Measurements from ENCODE around the gene DCAF5. TPM values are rescaled to one million over a fixed set of nuclear protein-coding genes. Genes with fewer than 3 reads are reported as not detected.
"Not testable (repeated sequence)": the region's sequence is repeated elsewhere in the genome, so short reads cannot be mapped to it uniquely, and the experiment has no call there.

DCAF5 gene
- total RNA-seq, 1 donor from 2014 or later: 67.8 TPM

DNA sequence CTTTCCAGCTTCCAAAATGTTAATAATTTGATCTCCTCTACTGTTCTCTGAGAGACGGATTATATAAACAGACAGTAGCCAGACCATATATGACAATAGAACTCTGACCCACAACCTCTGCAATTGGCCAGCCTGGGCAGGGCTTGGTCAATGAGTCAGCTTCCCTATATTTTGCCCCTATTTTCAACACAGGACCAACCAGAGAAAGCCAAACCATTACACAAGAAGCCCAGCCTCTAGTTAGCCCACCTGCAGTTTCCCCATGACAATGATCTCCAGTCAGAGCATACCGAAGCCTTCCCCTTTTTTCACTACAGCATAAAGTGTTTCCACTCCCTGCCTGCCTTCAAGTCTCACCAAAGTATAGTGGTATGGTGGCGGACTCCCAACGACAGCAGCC, 30.8 kb upstream of the DCAF5 start:
- H3K27ac ChIP-seq: no peak overlapping the region
- no peak overlapping the region for H3K4me3 ChIP-seq
- H3K4me1 ChIP-seq: no peaks in the 10 kb centered on the region
- DNase-seq (ENCODE audit: low spot score in 2 of 2): no peak
- TF ChIP-seq, protein P1, sequence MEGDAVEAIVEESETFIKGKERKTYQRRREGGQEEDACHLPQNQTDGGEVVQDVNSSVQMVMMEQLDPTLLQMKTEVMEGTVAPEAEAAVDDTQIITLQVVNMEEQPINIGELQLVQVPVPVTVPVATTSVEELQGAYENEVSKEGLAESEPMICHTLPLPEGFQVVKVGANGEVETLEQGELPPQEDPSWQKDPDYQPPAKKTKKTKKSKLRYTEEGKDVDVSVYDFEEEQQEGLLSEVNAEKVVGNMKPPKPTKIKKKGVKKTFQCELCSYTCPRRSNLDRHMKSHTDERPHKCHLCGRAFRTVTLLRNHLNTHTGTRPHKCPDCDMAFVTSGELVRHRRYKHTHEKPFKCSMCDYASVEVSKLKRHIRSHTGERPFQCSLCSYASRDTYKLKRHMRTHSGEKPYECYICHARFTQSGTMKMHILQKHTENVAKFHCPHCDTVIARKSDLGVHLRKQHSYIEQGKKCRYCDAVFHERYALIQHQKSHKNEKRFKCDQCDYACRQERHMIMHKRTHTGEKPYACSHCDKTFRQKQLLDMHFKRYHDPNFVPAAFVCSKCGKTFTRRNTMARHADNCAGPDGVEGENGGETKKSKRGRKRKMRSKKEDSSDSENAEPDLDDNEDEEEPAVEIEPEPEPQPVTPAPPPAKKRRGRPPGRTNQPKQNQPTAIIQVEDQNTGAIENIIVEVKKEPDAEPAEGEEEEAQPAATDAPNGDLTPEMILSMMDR (IDR thresholded peaks at IDR 0.05): no peak
- intact Hi-C loops (cut with DNase I): no loop called here
- H3K36me3 ChIP-seq: no peaks in the 10 kb centered on the region
- H3K27me3 ChIP-seq: no peaks in the 10 kb centered on the region
- H3K9me3 ChIP-seq: no peaks in the 10 kb centered on the region

DNA sequence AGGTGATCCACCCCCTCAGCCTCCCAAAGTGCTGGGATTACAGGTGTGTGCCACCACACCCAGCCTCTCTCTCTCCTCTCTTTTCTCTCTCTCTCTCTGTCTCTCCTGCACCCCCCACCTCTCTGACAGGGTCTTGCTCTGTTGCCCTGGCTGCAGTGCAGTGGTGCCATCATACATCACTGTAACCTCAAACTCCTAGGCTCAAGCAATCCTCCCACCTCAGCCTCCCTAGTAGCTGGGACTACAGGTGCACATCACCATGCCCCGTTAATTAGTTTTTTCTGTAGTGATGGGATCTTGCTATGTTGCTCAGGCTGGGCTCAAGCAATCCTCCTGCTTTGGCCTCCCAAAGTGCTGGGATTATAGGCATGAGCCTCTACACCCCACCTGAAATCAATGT, 29.7 kb upstream of the DCAF5 start:
- H3K27ac ChIP-seq; H3K4me3 ChIP-seq; H3K27me3 ChIP-seq; H3K9me3 ChIP-seq; DNase-seq (ENCODE audit: low spot score in 2 of 2); H3K36me3 ChIP-seq; H3K4me1 ChIP-seq; intact Hi-C loops (cut with DNase I): not testable (repeated sequence)

DNA sequence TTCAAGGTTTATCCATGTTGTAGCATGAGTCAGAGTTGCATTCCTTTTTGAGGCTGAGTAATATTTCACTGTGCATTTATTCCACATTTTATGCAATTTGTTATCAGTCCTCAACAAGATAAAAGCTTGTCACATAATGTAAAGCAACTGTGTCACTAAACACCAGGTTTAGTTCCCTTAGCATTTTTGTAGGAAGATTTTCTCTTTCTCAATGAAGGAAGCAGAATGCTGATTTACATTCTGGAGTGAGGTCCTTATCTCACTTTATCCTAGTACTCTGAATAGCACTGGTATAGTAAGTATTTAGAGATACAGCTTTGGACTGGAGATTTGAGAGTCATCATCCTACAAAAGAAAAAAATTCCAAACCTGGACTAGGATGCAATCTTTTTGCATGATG, 28.6 kb upstream of the DCAF5 start:
- H3K27ac ChIP-seq: no peak overlapping the region
- no peaks in the 10 kb centered on the region for H3K4me1 ChIP-seq
- TF ChIP-seq, protein P1 (IDR thresholded peaks at IDR 0.05): no peak
- H3K4me3 ChIP-seq: no peak overlapping the region
- DNase-seq (ENCODE audit: low spot score in 2 of 2): no peak
- H3K36me3 ChIP-seq: no peaks in the 10 kb centered on the region
- H3K27me3 ChIP-seq: no peaks in the 10 kb centered on the region
- no peaks in the 10 kb centered on the region for H3K9me3 ChIP-seq
- intact Hi-C loops (cut with DNase I): no loop called here

DNA sequence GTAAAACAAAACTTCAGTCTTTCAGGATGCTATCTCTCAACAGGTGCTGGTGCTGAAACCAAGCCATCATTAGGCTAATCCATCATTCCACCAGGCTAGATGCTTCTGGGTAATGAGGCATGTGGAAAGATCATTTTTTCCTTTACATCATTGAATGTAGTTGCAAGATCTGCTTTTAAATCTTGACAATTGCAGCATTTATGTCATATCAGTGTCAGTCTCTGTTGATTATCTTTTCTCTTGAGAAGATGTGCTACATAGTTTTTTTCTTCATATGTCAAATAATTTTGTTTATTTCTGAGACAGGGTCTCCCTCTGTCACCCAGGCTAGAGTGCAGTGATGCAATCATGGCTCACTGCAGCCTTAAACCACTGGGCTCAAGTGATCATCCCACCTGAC, 22.2 kb upstream of the DCAF5 start:
- no peaks in the 10 kb centered on the region for H3K4me1 ChIP-seq
- no peak overlapping the region for H3K4me3 ChIP-seq
- H3K27ac ChIP-seq: no peak overlapping the region
- no peaks in the 10 kb centered on the region for H3K9me3 ChIP-seq
- intact Hi-C loops (cut with DNase I): no loop called here
- TF ChIP-seq, protein P1 (IDR thresholded peaks at IDR 0.05): no peak
- DNase-seq (ENCODE audit: low spot score in 2 of 2): no peak
- H3K27me3 ChIP-seq: no peaks in the 10 kb centered on the region
- no peaks in the 10 kb centered on the region for H3K36me3 ChIP-seq

DNA sequence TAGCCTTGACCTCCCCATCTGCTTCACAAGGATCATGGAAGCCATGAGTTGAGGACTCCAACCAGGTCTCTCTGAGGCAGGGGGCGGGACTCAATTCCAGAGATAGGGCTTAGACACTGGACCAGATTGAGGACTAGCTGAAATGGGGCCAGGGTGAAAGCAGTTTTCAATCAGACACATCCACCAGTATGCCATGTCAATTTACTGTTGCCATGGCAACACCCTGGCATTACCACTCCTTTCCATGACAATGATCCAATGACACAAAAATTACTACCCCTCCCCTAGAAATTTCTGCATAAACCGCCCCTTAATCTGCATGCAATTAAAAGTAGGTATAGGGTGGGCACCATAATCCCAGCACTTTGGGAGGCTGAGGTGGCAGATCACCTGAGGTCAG, 18.6 kb upstream of the DCAF5 start:
- Histone ChIP-seq H3K27me3 (no peaks in the 10 kb centered on the region), H3K27ac (no peak overlapping the region), H3K9me3 (no peaks in the 10 kb centered on the region), H3K4me1 (no peaks in the 10 kb centered on the region), H3K4me3 (no peak overlapping the region), H3K36me3 (no peaks in the 10 kb centered on the region)
- TF ChIP-seq, protein P1 (IDR thresholded peaks at IDR 0.05): no peak
- no peak for DNase-seq (ENCODE audit: low spot score in 2 of 2)
- intact Hi-C loops (cut with DNase I): no loop called here

DNA sequence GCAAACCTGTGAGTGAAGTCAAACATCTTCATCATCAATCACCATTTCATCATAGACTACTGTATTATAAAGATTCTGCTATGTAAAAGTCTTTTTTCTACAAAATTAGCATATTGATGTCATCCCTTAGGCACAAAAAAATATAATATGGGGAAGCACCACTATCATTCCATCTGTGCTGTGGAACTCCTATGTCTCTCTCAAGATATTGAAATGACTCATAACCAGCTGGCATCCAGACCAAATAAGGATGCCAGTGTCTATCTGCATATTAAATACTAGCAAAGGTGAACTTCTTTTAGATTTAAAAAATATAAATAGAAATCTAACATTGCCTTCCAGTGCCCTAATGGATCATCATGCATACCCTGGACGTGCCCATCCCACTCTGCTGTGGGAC, 17.9 kb upstream of the DCAF5 start:
- H3K27me3 ChIP-seq: no peaks in the 10 kb centered on the region
- no peak overlapping the region for H3K4me3 ChIP-seq
- H3K27ac ChIP-seq: no peak overlapping the region
- H3K4me1 ChIP-seq: no peaks in the 10 kb centered on the region
- intact Hi-C loops (cut with DNase I): no loop called here
- TF ChIP-seq, protein P1 (IDR thresholded peaks at IDR 0.05): no peak
- no peaks in the 10 kb centered on the region for H3K36me3 ChIP-seq
- H3K9me3 ChIP-seq: no peaks in the 10 kb centered on the region
- no peak for DNase-seq (ENCODE audit: low spot score in 2 of 2)

DNA sequence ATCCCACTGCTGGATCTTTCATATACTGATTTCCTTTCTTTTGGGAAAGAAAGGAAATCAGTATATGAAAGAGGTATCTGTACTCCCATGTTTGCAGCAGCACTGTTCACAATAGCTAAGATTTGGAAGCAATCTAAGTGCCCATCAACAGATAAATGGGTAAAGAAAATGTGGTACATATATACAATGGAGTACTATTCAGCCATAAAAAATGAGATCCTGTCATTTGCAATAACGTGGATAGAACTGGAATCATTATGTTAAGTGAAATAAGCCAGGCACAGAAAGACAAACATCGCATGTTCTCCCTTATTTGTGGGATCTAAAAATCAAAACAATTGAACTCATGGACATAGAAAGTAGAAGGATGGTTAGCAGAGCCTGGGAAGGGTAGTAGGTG, 12.9 kb upstream of the DCAF5 start:
- DNase-seq (ENCODE audit: low spot score in 2 of 2); H3K4me1 ChIP-seq; H3K4me3 ChIP-seq; H3K27ac ChIP-seq; H3K36me3 ChIP-seq; H3K27me3 ChIP-seq; intact Hi-C loops (cut with DNase I): not testable (repeated sequence)
- peaks cover 0 to 17% of the 10 kb centered on the region in 2 donors for H3K9me3 ChIP-seq
